ENCODE data around the gene FAM13A. TPM values are rescaled to one million over a fixed set of nuclear protein-coding genes. Genes with fewer than 3 reads are reported as not detected.

The FAM13A gene
- total and polyA plus RNA-seq, 9 of the 15 experiments (the other 6 are each of a cell fraction or from before 2014, with no cell fraction given), result 11.3 to 23.3 (median 14.7) TPM

DNA sequence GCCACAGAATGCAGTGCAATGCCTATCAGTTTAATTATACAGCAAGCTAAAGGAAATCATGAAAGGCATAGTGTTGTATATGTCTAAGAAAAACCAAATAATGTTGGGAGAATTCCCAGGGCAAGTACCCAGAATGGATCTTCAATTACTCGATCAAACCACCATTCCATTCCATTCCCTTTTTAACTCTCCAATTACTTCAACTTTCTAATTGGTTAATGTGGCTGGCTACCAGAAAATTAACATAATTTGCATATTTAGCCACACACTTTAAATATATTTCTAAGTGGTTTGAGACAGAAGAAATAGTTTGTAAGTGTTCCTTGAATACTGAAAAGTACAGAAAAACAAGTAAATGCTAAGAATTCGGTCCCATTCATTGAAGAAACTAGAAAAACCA, 247.9 kb downstream of the FAM13A start:
- in situ Hi-C loops (cut with MboI), result loop anchor here (25.0 kb wide), 1 partner anchor 272 kb away; no protein-coding TSS in a partner anchor

DNA sequence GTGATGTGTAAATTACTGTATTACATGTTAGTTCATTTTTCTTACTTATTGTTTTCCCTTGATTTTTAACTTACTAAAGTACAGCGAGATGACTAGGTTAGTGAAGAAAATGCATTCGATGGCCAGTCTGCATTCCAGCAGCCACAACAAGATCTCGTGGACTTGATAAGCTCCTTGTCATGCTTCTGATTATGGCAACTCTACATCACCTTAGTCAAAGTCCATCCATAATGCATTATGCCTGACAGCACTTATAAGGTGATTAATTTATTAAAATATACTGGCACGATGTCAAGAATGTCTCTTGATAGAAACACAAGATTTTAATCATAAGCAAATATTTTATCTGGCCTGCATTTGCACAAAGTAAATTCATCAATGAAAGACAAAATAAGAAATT, 249.5 kb downstream of the FAM13A start:
- DNase-seq (ENCODE audit: extremely low read depth in 1 of 4, low spot score in 3 of 4) (no peak), FAIRE-seq (no peak), ATAC-seq (no peak)
- in situ Hi-C loops (cut with MboI) (loop anchor here (25.0 kb wide), 1 partner anchor 270 kb away; no protein-coding TSS in a partner anchor), intact Hi-C loops (cut with micrococcal nuclease) (loop anchor here (5.0 kb wide), 1 partner anchor 105 kb away; no protein-coding TSS in a partner anchor)
- ChIA-PET CTCF (ENCODE audit: low intra/inter-chr PET ratio) (no interaction called here), POLR2A (interaction anchor here (1.0 to 1.2 kb wide), 2 partner anchors 10 to 16 kb away, joined by 3 to 4 read pairs; no protein-coding TSS in a partner anchor)
- Histone ChIP-seq H3K27me3 (ENCODE audit: control insufficient read depth in 2 of 2, insufficient read depth in 2 of 2, low read length in 2 of 2) (no peaks in the 10 kb centered on the region), H3K27ac (ENCODE audit: extremely low read depth, low read depth, low read length) (no peak overlapping the region), H3K36me3 (ENCODE audit: control insufficient read depth, insufficient read depth, low read length) (no peaks in the 10 kb centered on the region; the same call in 2 of the 3 replicates), H2AFZ (ENCODE audit: low read depth, low read length) (no peak overlapping the region), H3K4me2 (ENCODE audit: insufficient read depth, low read length) (no peak overlapping the region), H3K9me3 (replicated peaks; ENCODE audit: control insufficient read depth, insufficient read depth, low read depth, low read length) (no peaks in the 10 kb centered on the region), H3K4me1 (replicated peaks in 1 of 2; ENCODE audit: control insufficient read depth in 2 of 2, insufficient read depth in 2 of 2, low read length in 2 of 2) (0 out of 5 replicates have a peak, but pooled peaks cover 0 to under 1% of the 10 kb centered on the region in 2 experiments), H4K20me1 (replicated peaks; ENCODE audit: control insufficient read depth, insufficient read depth, low read length) (no peaks in the 10 kb centered on the region), H3K79me2 (ENCODE audit: control insufficient read depth, insufficient read depth, low read length) (peaks cover 18% of the 10 kb centered on the region; the same call in 2 of the 3 replicates), H3K9me1 (ENCODE audit: control insufficient read depth, insufficient read depth, low read length) (no peaks in the 10 kb centered on the region), H3K4me3 (no peak overlapping the region), H3K9ac (ENCODE audit: insufficient read depth in 1 of 2, low read depth in 2 of 2, low read length in 2 of 2) (no peak overlapping the region)
- BruUV-seq (replicated peaks), result no TSS peak
- WGBS (ENCODE audit: insufficient coverage, low coverage, missing lambda C conversion rate), result 46% methylated on average over 4 of the region's 4 CpGs
- TF ChIP-seq ZNF143 (CRISPR knock-in tag; IDR thresholded peaks at IDR 0.05), result no peak
- no peak for TF ChIP-seq SMAD3 (CRISPR knock-in tag; conservative IDR thresholded peaks at IDR 0.05)
- TF ChIP-seq MCM7 (IDR thresholded peaks at IDR 0.05), result no peak
- TF ChIP-seq PHB2 (IDR thresholded peaks at IDR 0.05; ENCODE audit: low read depth), result no peak
- TF ChIP-seq, protein P1, sequence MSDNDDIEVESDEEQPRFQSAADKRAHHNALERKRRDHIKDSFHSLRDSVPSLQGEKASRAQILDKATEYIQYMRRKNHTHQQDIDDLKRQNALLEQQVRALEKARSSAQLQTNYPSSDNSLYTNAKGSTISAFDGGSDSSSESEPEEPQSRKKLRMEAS (CRISPR knock-in tag; IDR thresholded peaks at IDR 0.05), result no peak
- TF ChIP-seq, protein P2, sequence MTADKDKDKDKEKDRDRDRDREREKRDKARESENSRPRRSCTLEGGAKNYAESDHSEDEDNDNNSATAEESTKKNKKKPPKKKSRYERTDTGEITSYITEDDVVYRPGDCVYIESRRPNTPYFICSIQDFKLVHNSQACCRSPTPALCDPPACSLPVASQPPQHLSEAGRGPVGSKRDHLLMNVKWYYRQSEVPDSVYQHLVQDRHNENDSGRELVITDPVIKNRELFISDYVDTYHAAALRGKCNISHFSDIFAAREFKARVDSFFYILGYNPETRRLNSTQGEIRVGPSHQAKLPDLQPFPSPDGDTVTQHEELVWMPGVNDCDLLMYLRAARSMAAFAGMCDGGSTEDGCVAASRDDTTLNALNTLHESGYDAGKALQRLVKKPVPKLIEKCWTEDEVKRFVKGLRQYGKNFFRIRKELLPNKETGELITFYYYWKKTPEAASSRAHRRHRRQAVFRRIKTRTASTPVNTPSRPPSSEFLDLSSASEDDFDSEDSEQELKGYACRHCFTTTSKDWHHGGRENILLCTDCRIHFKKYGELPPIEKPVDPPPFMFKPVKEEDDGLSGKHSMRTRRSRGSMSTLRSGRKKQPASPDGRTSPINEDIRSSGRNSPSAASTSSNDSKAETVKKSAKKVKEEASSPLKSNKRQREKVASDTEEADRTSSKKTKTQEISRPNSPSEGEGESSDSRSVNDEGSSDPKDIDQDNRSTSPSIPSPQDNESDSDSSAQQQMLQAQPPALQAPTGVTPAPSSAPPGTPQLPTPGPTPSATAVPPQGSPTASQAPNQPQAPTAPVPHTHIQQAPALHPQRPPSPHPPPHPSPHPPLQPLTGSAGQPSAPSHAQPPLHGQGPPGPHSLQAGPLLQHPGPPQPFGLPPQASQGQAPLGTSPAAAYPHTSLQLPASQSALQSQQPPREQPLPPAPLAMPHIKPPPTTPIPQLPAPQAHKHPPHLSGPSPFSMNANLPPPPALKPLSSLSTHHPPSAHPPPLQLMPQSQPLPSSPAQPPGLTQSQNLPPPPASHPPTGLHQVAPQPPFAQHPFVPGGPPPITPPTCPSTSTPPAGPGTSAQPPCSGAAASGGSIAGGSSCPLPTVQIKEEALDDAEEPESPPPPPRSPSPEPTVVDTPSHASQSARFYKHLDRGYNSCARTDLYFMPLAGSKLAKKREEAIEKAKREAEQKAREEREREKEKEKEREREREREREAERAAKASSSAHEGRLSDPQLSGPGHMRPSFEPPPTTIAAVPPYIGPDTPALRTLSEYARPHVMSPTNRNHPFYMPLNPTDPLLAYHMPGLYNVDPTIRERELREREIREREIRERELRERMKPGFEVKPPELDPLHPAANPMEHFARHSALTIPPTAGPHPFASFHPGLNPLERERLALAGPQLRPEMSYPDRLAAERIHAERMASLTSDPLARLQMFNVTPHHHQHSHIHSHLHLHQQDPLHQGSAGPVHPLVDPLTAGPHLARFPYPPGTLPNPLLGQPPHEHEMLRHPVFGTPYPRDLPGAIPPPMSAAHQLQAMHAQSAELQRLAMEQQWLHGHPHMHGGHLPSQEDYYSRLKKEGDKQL (CRISPR knock-in tag; IDR thresholded peaks at IDR 0.05; ENCODE audit: borderline replicate concordance), result no peak

More for the DNA sequence above, 247.9 kb downstream of the FAM13A start:
- H4K20me1 ChIP-seq (replicated peaks; ENCODE audit: control insufficient read depth, insufficient read depth, low read length), result no peaks in the 10 kb centered on the region
- FAIRE-seq, result no peak
- H3K27me3 ChIP-seq (ENCODE audit: control insufficient read depth in 2 of 2, insufficient read depth in 2 of 2, low read length in 2 of 2), result no peaks in the 10 kb centered on the region
- TF ChIP-seq ILK (tag; IDR thresholded peaks at IDR 0.05; ENCODE audit: borderline replicate concordance, low read depth), result no peak
- TF ChIP-seq MEF2D (tag; conservative IDR thresholded peaks at IDR 0.05; ENCODE audit: low read depth), result no peak
- TF ChIP-seq NONO (IDR thresholded peaks at IDR 0.05; ENCODE audit: low read depth in 2 of 2, low read length in 1 of 2), result no peak
- TF ChIP-seq L3MBTL2 (IDR thresholded peaks at IDR 0.05), result no peak
- CTCF ChIA-PET (ENCODE audit: low intra/inter-chr PET ratio), result no interaction called here
- no peaks in the 10 kb centered on the region for H3K36me3 ChIP-seq (ENCODE audit: control insufficient read depth, insufficient read depth, low read length)
- no peak overlapping the region for H3K4me3 ChIP-seq
- no peak overlapping the region for H2AFZ ChIP-seq (ENCODE audit: low read depth, low read length)
- POLR2A ChIA-PET, result no interaction called here
- peaks cover 30% of the 10 kb centered on the region; the same call in 2 of the 3 replicates for H3K79me2 ChIP-seq (ENCODE audit: control insufficient read depth, insufficient read depth, low read length)
- no TSS peak for BruUV-seq (replicated peaks)
- H3K9me3 ChIP-seq (replicated peaks; ENCODE audit: control insufficient read depth, insufficient read depth, low read depth, low read length), result no peaks in the 10 kb centered on the region
- H3K4me2 ChIP-seq (ENCODE audit: insufficient read depth, low read length), result no peak overlapping the region
- no peak overlapping the region for H3K27ac ChIP-seq (ENCODE audit: extremely low read depth, low read depth, low read length)
- WGBS (ENCODE audit: insufficient coverage, low coverage, missing lambda C conversion rate), result 35% methylated on average over 2 of the region's 2 CpGs
- ATAC-seq, result no peak
- H3K9me1 ChIP-seq (ENCODE audit: control insufficient read depth, insufficient read depth, low read length), result no peaks in the 10 kb centered on the region
- H3K9ac ChIP-seq (ENCODE audit: insufficient read depth in 1 of 2, low read depth in 2 of 2, low read length in 2 of 2), result no peak overlapping the region
- DNase-seq (ENCODE audit: extremely low read depth in 1 of 4, low spot score in 3 of 4), result no peak
- intact Hi-C loops (cut with micrococcal nuclease), result loop anchor here (5.0 kb wide), 1 partner anchor 107 kb away; no protein-coding TSS in a partner anchor
- H3K4me1 ChIP-seq (replicated peaks in 1 of 2; ENCODE audit: control insufficient read depth in 2 of 2, insufficient read depth in 2 of 2, low read length in 2 of 2), result peaks cover 2 to 3% of the 10 kb centered on the region in 2 experiments; a peak in 1 of 5 replicates

Measured in K562 (cell line).